HG02943 (cell line): Measurements from ENCODE around the gene APOLD1.
"Not testable (repeated sequence)": the region's sequence is repeated elsewhere in the genome, so short reads cannot be mapped to it uniquely, and the experiment has no call there.

ENCODE experiments used
- ATAC-seq: cut with Tn5 transposase; IDR thresholded peaks from one replicate; pipeline ENCODE4 v1.9.1; 2021; ENCODE audit warnings: mild to moderate bottlenecking, low read depth, moderate library complexity; ENCODE audit not compliant: unreplicated experiment

APOLD1 gene

DNA sequence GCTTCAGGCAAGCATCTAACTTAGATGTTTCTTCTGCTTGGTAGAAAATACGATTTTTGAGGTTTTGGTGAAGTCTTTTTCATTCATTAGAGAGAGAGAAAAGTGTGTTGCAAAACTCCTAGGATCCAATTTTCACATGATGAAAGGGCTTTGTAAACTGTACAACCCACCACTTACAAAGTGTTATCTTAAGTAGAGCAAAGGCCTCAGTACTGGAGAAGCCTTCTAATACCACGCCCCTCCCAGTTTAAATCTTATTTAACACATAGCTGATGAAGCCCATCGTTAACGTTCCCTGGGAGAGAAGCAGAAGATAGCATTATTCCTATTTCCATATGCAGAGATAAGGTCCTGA is 869 bp downstream of the APOLD1 start:
- ATAC-seq = no peak

DNA sequence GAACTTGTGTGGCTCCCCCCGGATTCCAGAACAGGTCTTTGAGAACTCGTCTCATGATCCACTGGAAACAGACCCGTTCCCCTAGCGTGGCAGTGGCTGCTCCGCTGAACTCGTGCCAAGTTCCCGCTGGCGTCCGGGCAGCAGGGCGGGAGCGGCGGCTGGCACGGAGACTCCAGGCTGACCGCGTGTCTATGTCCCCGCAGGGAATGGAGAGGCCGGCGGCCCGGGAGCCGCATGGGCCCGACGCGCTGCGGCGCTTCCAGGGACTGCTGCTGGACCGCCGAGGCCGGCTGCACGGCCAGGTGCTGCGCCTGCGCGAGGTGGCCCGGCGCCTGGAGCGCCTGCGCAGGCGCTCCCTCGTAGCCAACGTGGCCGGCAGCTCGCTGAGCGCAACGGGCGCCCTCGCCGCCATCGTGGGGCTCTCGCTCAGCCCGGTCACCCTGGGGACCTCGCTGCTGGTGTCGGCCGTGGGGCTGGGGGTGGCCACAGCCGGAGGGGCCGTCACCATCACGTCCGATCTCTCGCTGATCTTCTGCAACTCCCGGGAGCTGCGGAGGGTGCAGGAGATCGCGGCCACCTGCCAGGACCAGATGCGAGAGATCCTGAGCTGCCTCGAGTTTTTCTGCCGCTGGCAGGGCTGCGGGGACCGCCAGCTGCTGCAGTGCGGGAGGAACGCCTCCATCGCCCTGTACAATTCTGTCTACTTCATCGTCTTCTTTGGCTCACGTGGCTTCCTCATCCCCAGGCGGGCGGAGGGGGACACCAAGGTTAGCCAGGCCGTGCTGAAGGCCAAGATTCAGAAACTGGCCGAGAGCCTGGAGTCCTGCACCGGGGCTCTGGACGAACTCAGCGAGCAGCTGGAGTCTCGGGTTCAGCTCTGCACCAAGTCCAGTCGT is 1.5 kb downstream of the APOLD1 start:
- peak; percentile 74 for ATAC-seq

DNA sequence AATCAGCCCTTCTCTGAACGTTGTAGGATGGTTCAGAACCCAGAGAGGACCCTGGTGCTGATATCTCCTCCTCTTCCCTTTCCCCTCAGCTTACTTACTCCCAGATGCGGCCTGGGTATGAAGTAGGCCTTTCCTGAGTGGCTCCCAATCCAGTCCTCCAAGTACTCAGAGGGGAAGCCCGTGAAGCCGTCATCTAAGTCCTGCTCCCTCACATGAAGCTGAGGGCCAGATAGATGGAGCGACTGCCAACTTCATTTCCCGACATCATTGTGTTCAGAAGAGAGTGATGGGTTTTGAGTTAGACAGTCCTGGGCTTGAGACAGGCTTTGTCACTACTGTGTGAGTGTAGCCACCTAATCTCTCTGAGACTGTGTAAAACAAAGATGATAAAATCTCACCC is 2.7 kb downstream of the APOLD1 start:
- no peak for ATAC-seq

- peak; percentile 47 for ATAC-seq
Measured at GRCh38 chr12:12788675-12789368, 3.4 kb downstream of the APOLD1 start.

DNA sequence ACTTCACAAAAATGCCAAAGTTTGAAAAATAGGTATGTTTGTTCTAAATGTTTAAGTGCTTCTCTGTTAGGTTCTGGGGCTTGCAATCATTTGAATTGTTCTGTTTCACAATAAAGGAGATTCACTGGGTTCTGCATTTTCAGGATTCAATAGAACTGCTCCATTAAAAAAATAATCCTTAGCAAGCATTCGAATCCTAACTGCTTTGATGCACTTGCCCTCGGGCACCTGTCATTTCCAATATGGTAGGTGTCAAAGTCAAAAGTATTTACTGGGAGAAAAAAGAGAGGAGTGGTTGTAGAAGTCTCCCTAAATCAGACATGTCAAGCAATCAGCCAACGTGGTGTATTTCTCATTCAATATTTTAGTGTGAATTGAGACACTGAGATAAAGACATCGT is 5.5 kb downstream of the APOLD1 start:
- no peak for ATAC-seq

DNA sequence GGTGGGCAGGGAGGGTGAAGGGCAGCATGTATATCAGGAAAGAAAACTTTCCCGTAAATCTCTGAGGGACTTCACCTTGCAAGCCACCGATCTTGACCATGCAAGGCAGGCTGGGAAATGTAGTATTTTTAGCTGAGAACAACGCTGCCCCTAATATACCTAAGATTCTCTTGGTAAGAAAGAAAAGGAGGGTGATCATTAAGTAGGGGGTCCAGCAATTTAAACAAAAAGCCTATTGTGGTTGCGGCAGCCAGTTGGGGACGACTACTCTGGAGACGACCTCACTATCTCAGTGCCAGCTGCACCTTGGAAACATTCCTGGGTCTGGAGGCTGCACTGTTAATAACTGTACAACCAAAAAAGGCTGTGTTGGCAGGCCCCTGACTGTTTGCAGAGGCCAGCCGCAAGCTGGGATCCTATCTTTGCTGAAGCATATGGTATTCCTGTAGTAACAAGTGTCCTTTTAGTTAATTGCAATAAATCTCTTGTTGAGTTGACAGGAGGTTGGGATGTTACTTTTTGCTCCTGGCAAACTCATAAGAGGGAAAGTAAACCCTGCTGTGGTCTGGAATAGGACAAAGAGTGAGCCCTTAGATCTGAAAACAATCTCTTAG is 6.4 kb downstream of the APOLD1 start:
- no peak for ATAC-seq

- ATAC-seq = no peak
Measured at GRCh38 chr12:12792421-12792820, 7.0 kb downstream of the APOLD1 start.

DNA sequence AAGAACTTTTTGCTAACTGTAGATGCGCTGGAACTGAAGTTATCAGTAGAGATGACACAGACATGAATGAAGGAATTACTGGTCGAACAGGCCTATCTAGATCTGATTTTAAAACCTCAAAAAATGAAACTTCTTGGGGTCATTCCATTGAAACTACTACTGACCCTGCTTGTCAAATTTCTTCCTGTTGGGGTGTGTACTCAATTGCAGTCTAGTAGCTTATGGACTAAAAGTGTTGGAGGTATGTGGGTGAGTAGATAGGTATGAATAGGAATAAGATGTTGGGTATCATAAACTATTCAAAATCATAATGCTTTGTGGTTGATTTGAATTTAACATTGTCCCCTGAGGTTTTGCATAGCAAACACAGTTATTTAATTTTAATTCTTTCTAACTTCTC is 9.2 kb downstream of the APOLD1 start:
- ATAC-seq = no peak

DNA sequence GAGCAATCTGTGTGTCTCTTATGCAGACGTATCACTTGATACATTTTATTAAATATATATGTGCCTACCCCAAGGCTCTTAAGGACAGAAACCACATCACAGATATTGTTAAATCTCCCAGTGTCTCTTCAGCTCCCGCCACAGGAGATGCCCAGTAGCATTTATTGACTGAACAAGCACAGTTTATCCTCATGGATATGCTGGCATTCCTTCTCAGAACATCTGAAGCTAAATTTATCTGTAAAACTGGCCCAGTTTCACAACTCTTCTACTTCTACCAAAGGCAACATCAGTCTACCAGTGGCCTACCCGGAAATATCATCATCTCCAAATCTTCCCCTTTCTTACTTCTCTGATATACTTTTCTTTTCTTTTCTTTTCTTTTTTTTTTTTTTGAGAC is 10.7 kb downstream of the APOLD1 start:
- ATAC-seq = no peak

GRCh38 chr12:12796928-12797793 is 11.7 kb downstream of the APOLD1 start:
- ATAC-seq = no peak

- no peak for ATAC-seq
Measured at GRCh38 chr12:12797794-12798152, 12.3 kb downstream of the APOLD1 start.

GRCh38 chr12:12798480-12798879 is 13.0 kb downstream of the APOLD1 start:
- no peak for ATAC-seq

GRCh38 chr12:12799163-12799920 is 13.9 kb downstream of the APOLD1 start:
- no peak for ATAC-seq

GRCh38 chr12:12800406-12801180 is 15.1 kb downstream of the APOLD1 start:
- ATAC-seq = no peak

- not testable (repeated sequence) for ATAC-seq
Measured at GRCh38 chr12:12801656-12802055, 16.2 kb downstream of the APOLD1 start.

GRCh38 chr12:12803186-12803585 is 17.7 kb downstream of the APOLD1 start:
- peak; percentile 81 for ATAC-seq

DNA sequence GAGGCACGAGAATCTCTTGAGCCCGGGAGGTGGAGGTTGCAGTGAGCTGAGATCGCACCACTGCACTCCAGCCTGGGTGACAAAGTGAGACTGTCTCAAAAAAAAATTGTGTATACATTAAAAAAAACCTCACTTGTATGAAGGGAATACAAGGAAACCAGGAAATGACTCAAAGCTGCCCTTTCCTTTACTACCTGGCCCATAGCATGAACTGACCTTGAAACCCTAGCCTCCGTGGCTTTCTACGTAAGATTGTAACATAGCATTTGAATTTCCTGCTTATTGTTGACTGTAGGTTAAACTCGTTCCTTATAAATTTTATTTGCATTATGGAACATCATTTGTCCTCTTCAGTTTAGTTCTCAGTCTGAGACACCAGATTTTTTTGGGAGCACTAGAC is 18.6 kb downstream of the APOLD1 start:
- no peak for ATAC-seq

DNA sequence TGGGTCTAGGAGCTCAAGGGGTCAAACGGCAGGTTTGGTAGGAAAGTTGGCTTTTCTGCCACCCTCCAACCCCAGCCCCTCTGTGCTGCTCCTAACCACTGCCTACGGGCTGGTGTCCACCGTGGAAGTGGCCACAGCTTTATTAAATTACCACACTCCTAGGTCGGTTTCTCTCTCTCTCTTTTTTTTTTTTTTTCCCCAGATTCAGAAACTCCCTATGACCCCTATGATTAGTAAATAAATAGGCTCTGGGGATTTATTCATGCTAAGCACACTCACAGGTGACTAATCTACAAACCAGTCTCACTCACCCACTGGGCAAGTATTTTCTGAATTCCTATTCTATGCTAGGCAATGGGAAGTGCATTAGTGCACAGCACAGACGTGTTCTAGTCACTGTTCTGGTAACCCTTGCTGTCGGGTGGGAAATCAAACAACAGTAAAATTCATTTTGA is 19.0 kb downstream of the APOLD1 start:
- no peak for ATAC-seq
